Measurements from ENCODE around the gene PHYHD1. TPM values are rescaled to one million over a fixed set of nuclear protein-coding genes. Genes with fewer than 3 reads are reported as not detected.
"Not testable (repeated sequence)": the region's sequence is repeated elsewhere in the genome, so short reads cannot be mapped to it uniquely, and the experiment has no call there.

PHYHD1 gene
- total and polyA plus RNA-seq, 7 donors = 1.6 to 30.5 (median 15.5) TPM

DNA sequence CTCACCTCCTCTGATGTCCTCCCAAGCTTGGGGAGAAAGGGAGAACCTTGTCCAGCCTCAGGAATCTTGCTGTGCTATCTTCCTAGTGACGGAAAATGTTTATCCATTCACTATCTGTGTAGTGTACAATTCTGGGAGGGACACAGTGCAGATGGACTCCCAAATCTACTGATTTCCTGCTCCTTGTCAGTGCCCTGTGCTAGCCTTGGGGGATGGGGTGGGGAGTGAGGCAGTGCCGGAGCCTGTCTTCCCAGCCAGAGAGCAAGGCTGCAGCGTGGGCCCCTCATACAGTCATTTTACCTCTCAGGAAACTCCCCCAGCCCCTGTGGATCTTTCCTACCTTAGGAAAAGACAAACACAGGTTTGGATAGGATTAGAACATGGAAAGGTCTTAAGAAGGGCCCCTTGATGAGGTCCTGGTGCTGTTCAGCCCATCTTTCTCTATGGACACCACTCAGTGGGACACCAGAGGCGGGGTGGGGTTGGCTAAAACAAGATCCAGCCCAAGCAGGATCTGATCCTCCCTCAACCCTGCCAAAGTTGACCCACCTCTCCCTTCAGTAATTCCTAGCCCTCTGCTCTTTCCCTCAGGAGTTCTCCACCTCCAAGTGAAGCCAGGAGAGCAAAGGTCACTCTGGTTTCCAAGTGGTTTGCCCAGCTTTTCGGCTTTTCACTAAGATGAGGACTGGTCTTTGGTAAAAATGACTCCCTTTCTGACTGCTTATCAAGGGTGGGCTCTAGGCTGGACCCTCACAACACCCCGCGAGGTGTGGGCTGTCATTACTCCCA is 23.2 kb downstream of the PHYHD1 start:
- peaks cover 0 to 33% (median 4%) of the 10 kb centered on the region in 4 donors for H3K36me3 ChIP-seq
- H3K27me3 ChIP-seq = no peaks in the 10 kb centered on the region
- H3K9me3 ChIP-seq = no peaks in the 10 kb centered on the region
- peaks cover 0 to 28% (median 16%) of the 10 kb centered on the region in 4 donors for H3K4me1 ChIP-seq
- 90 to 93% methylated on average over 7 of the region's 7 CpGs for WGBS, 2 donors
- intact Hi-C loops (cut with DNase I) = no loop called here
- peak; percentile 58 for DNase-seq
- H3K4me3 ChIP-seq = no peak overlapping the region
- peak overlapping the region in 1 of 4 donors; percentile 4 for H3K27ac ChIP-seq
- TF ChIP-seq POLR2A (IDR thresholded peaks at IDR 0.05) = no peak
- TF ChIP-seq POLR2AphosphoS5 (IDR thresholded peaks at IDR 0.05) = no peak
- TF ChIP-seq, protein P1, sequence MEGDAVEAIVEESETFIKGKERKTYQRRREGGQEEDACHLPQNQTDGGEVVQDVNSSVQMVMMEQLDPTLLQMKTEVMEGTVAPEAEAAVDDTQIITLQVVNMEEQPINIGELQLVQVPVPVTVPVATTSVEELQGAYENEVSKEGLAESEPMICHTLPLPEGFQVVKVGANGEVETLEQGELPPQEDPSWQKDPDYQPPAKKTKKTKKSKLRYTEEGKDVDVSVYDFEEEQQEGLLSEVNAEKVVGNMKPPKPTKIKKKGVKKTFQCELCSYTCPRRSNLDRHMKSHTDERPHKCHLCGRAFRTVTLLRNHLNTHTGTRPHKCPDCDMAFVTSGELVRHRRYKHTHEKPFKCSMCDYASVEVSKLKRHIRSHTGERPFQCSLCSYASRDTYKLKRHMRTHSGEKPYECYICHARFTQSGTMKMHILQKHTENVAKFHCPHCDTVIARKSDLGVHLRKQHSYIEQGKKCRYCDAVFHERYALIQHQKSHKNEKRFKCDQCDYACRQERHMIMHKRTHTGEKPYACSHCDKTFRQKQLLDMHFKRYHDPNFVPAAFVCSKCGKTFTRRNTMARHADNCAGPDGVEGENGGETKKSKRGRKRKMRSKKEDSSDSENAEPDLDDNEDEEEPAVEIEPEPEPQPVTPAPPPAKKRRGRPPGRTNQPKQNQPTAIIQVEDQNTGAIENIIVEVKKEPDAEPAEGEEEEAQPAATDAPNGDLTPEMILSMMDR (IDR thresholded peaks at IDR 0.05) = no peak
- no peak for TF ChIP-seq EP300 (IDR thresholded peaks at IDR 0.05)

DNA sequence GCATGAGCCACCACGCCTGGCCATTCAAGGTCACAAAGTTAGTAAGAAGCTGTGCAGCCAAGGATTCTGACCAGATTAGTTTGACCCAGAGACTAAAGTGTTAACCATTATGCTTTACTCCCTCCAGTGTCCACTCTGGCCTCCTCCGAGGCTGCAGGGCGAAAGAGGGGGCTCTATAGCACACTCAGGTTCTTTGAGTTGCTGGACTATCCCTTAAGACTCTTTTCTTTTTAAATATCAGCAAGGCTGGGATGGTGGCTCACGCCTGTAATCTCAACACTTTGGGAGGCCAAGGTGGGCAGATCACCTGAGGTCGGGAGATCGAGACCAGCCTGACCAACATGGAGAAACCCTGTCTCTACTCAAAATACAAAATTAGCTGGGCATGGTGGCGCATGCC is 24.2 kb downstream of the PHYHD1 start:
- Histone ChIP-seq H3K4me1 (peaks cover 0 to 28% (median 16%) of the 10 kb centered on the region in 4 donors), H3K36me3 (peaks cover 0 to 33% (median 4%) of the 10 kb centered on the region in 4 donors)
- H3K27ac ChIP-seq; H3K9me3 ChIP-seq; H3K27me3 ChIP-seq; intact Hi-C loops (cut with DNase I); H3K4me3 ChIP-seq: not testable (repeated sequence)
- DNase-seq = peak; percentile 45
- WGBS, 2 donors = 94% methylated on average over 7 of the region's 7 CpGs

DNA sequence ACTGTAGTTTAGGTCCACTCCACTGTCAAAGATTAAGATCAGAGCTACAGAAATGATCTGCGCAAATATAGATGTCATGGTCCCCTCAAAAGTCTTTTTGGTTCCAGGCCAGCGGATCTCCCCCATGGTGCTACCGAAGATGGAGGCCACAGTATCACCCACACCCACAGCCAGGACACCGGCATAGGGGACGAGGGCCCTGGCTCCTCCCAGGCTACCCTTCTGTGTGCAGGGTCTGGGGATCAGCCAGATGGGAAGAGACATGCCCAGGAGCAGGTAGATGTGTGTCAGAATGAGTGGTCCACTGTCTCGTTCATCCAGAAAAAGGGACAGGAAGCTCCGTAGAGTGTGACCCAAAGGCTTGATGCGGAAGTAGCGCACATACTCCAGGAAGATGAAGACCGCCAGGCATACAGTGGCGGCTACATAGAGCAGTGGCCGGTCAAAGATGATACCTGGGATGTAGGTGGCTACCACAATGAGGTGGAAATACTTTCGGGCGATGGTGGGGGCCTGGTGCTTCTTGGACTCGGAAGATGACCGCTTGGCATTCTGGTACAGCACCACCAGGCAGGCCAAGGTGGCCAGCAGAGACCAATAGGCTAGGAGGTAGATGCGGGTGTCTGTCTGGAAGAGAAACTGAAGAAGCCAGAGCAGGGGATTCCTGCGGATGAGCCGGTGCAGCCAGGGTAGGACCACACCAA is 25.2 kb downstream of the PHYHD1 start:
- H3K4me1 ChIP-seq = peaks cover 0 to 21% (median 16%) of the 10 kb centered on the region in 4 donors
- peaks cover 0 to 33% (median 4%) of the 10 kb centered on the region in 4 donors for H3K36me3 ChIP-seq

DNA sequence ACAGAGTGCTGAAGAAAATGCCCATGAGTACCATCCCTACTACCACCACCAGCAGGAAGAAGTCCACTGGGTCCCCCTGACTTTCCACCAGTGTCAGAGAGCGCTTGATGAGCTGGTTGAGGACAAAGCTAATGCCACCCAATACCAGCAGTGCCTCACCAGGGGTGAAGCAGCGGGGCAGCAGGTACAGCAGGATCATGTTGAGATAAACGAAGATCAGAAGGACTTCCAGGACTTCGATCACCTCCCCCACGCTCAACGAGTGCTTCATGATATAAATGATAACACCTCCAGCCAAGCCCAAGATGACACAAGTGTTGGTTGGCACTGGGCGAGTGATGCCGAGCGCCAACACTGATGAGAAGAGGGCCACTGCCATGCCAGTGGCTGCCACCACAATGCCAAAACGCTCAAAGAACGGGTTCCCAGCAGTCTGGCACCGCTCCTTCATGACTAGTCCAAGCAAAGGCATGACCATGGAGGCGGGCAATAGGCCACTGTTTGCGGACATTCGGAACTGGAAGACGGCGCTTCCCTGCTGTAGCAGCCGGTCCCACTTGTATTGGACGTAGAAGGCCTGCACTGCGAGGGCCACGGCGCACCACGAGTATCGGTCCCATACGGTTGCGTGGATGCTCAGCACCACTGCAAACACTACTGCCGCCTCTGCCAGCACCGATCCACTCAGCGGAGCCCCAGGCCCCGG is 25.9 kb downstream of the PHYHD1 start:
- Histone ChIP-seq H3K4me1 (peaks cover 0 to 17% (median 16%) of the 10 kb centered on the region in 4 donors), H3K27ac (peak overlapping the region; percentile 86 to 95 (median 94)), H3K36me3 (peaks cover 0 to 30% (median 3%) of the 10 kb centered on the region in 4 donors), H3K27me3 (no peaks in the 10 kb centered on the region), H3K9me3 (no peaks in the 10 kb centered on the region), H3K4me3 (peak overlapping the region; percentile 59 to 89 (median 76))
- no peak for TF ChIP-seq POLR2A (IDR thresholded peaks at IDR 0.05)
- TF ChIP-seq EP300 (IDR thresholded peaks at IDR 0.05) = no peak
- no peak for TF ChIP-seq POLR2AphosphoS5 (IDR thresholded peaks at IDR 0.05)
- TF ChIP-seq, protein P1 (IDR thresholded peaks at IDR 0.05) = no peak
- WGBS, 2 donors = 29 to 33% methylated on average over 30 of the region's 30 CpGs
- peak; percentile 76 for DNase-seq
- intact Hi-C loops (cut with DNase I) = no loop called here

More for the DNA sequence above, 25.2 kb downstream of the PHYHD1 start:
- peak overlapping the region in 1 of 4 donors; percentile 79 for H3K4me3 ChIP-seq
- peak; percentile 54 for DNase-seq
- intact Hi-C loops (cut with DNase I) = no loop called here
- 97 to 98% methylated on average over 19 of the region's 19 CpGs for WGBS, 2 donors
- TF ChIP-seq, protein P1 (IDR thresholded peaks at IDR 0.05) = no peak
- TF ChIP-seq EP300 (IDR thresholded peaks at IDR 0.05) = no peak
- TF ChIP-seq POLR2A (IDR thresholded peaks at IDR 0.05) = no peak
- no peak for TF ChIP-seq POLR2AphosphoS5 (IDR thresholded peaks at IDR 0.05)
- H3K9me3 ChIP-seq = no peaks in the 10 kb centered on the region
- no peak overlapping the region for H3K27ac ChIP-seq
- H3K27me3 ChIP-seq = no peaks in the 10 kb centered on the region

DNA sequence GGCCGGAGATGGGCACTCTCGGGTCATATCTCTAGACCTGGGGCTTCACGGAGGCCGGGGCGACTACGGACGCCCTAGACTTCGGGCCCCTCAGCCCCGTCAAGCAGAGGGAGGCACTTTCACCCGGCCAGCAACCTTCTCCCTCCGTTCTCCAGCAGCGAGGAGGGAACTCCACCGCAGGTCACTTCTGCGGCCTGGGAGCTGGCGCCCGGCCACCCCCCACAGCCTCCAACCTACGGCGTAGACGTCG is 26.4 kb downstream of the PHYHD1 start:
- H3K36me3 ChIP-seq = peaks cover 0 to 28% (median 2%) of the 10 kb centered on the region in 4 donors
- no peaks in the 10 kb centered on the region for H3K9me3 ChIP-seq
- TF ChIP-seq POLR2A (IDR thresholded peaks at IDR 0.05) (no peak), POLR2AphosphoS5 (IDR thresholded peaks at IDR 0.05) (no peak), EP300 (IDR thresholded peaks at IDR 0.05) (no peak)
- TF ChIP-seq, protein P1 (IDR thresholded peaks at IDR 0.05) = no peak
- no peaks in the 10 kb centered on the region for H3K27me3 ChIP-seq
- WGBS, 2 donors = 1% methylated on average over 20 of the region's 20 CpGs
- no peak for DNase-seq
- H3K4me1 ChIP-seq = peaks cover 0 to 17% (median 16%) of the 10 kb centered on the region in 4 donors
- peak overlapping the region; percentile 59 to 89 (median 76) for H3K4me3 ChIP-seq
- intact Hi-C loops (cut with DNase I) = no loop called here
- H3K27ac ChIP-seq = peak overlapping the region; percentile 86 to 95 (median 94)
